Activated T-helper 1 cell treated with anti-CD3 and anti-CD28 coated beads, Interleukin-12 subunit alpha, Interleukin-12 subunit beta, Interleukin-2, Interleukin-4 antibody, amounts not matched to agents 30 ng/mL and 10 ng/mL and 1 ng/mL, durations not matched to agents 14 hours and 24 hours and 36 hours (primary cell): ENCODE results near the gene HECW1. TPM values are rescaled to one million over a fixed set of nuclear protein-coding genes. Genes with fewer than 3 reads are reported as not detected.

Experiments used
- DNase-seq: peaks from one replicate; pipeline ENCODE4 v3.0.0; 2021; ENCODE audit warnings: low spot score
- H3K27ac Mint-ChIP-seq: one replicate; pipeline ENCODE4 v1.8.0; 2021; ENCODE audit warnings: mild to moderate bottlenecking, mixed read lengths
- H3K27me3 Mint-ChIP-seq: one replicate; pipeline ENCODE4 v1.8.0; 2022; ENCODE audit warnings: mild to moderate bottlenecking, moderate library complexity, mixed read lengths; ENCODE audit not compliant: insufficient read depth
- H3K36me3 Mint-ChIP-seq: one replicate; pipeline ENCODE4 v1.8.0; 2021; ENCODE audit warnings: low read depth, mixed read lengths
- H3K4me1 Mint-ChIP-seq: one replicate; pipeline ENCODE4 v1.8.0; 2021; ENCODE audit warnings: low read depth, mixed read lengths
- H3K4me3 Mint-ChIP-seq: one replicate; pipeline ENCODE4 v1.8.0; 2021; ENCODE audit warnings: mild to moderate bottlenecking, moderate library complexity, mixed read lengths
- H3K9me3 Mint-ChIP-seq: one replicate; pipeline ENCODE4 v1.8.0; 2021; ENCODE audit warnings: mixed read lengths
- intact Hi-C: fragments of 100-400 bp; cut with micrococcal nuclease; formaldehyde crosslinking; loops from one replicate; pipeline ENCODE4 v1.15.1; 2024
- total RNA-seq: library from RNA; stranded (reverse); gene quantifications from 2 replicates; pipeline ENCODE4 v1.2.3, GENCODE V29; 2022

The HECW1 gene
- total RNA-seq, 1 donor from 2014 or later, result not detected

GRCh38 chr7:43460733-43461348, 348.4 kb downstream of the HECW1 start:
- Mint-ChIP-seq H3K9me3 (no peaks in the 10 kb centered on the region), H3K4me1 (no peaks in the 10 kb centered on the region), H3K27me3 (peaks cover 11% of the 10 kb centered on the region), H3K4me3 (no peak overlapping the region), H3K36me3 (no peaks in the 10 kb centered on the region), H3K27ac (no peak overlapping the region)
- DNase-seq, result no peak
- intact Hi-C loops, result no loop called here

DNA sequence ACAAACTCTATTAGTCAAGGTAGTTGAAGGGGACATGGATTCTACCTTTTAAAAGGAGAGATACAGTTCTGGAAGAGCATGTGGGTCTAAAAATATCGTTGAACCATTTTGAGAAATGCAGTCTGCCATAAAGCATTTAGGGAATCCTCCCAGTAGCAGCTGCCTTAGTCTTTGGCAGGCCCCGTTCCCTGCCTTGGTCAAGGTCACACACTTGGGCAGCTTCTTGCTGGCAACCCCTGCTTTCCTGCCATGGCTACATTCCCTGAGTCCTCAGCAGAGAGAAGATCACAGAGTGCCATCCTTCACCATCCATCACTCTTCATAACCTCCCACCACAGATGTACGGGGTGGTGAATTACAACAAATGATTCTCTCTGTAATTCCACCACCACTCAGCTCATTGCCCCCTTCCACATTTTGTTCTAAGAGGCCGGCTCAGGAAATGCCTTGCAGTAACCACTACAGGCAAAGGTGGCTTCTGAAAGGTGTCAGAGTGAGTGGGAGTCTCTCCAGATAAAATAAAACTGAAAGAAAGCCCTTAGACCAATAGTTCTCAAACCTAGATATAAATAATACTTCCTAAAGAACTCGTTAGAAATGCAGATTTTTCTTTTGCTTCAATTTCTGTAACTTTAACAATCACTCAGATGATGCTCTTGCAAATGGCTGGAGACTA, 349.0 kb downstream of the HECW1 start:
- H3K4me3 Mint-ChIP-seq, result no peak overlapping the region
- no peak for DNase-seq
- no peaks in the 10 kb centered on the region for H3K36me3 Mint-ChIP-seq
- peaks cover 9% of the 10 kb centered on the region for H3K27me3 Mint-ChIP-seq
- no peak overlapping the region for H3K27ac Mint-ChIP-seq
- no peaks in the 10 kb centered on the region for H3K9me3 Mint-ChIP-seq
- intact Hi-C loops, result no loop called here
- no peaks in the 10 kb centered on the region for H3K4me1 Mint-ChIP-seq

DNA sequence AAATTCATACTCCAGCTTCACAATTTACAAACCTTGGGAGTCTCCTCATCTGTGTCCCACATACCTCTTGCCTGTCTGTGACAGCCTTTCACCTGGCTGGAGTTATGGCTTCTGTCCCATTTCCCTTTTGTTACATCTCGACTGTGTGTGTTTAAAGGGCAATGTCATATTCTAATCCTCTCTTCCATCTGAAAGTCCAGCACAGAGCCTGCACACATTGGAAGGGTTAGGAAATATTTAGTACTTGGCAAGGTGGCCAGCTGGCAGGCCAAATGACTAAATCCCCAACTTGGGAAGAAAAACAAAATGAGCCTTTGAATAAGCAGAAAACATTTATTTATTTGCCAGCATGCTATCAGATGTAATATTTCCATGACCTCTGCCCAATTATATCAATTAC, 350.4 kb downstream of the HECW1 start:
- Mint-ChIP-seq H3K4me1 (no peaks in the 10 kb centered on the region), H3K36me3 (no peaks in the 10 kb centered on the region), H3K9me3 (no peaks in the 10 kb centered on the region), H3K4me3 (no peak overlapping the region), H3K27ac (no peak overlapping the region), H3K27me3 (peaks cover 9% of the 10 kb centered on the region)
- DNase-seq, result no peak
- intact Hi-C loops, result no loop called here

- H3K4me1 Mint-ChIP-seq, result no peaks in the 10 kb centered on the region
- H3K27me3 Mint-ChIP-seq, result peaks cover 6% of the 10 kb centered on the region
- no peak overlapping the region for H3K27ac Mint-ChIP-seq
- intact Hi-C loops, result no loop called here
- H3K36me3 Mint-ChIP-seq, result no peaks in the 10 kb centered on the region
- no peak overlapping the region for H3K4me3 Mint-ChIP-seq
- H3K9me3 Mint-ChIP-seq, result no peaks in the 10 kb centered on the region
- DNase-seq, result no peak
Observed at GRCh38 chr7:43463401-43463980, 351.0 kb downstream of the HECW1 start.

GRCh38 chr7:43465581-43466554, 353.4 kb downstream of the HECW1 start:
- Mint-ChIP-seq H3K9me3 (no peaks in the 10 kb centered on the region), H3K4me3 (no peak overlapping the region), H3K4me1 (no peaks in the 10 kb centered on the region), H3K27me3 (peaks cover 2% of the 10 kb centered on the region), H3K36me3 (no peaks in the 10 kb centered on the region), H3K27ac (no peak overlapping the region)
- intact Hi-C loops, result no loop called here
- no peak for DNase-seq

DNA sequence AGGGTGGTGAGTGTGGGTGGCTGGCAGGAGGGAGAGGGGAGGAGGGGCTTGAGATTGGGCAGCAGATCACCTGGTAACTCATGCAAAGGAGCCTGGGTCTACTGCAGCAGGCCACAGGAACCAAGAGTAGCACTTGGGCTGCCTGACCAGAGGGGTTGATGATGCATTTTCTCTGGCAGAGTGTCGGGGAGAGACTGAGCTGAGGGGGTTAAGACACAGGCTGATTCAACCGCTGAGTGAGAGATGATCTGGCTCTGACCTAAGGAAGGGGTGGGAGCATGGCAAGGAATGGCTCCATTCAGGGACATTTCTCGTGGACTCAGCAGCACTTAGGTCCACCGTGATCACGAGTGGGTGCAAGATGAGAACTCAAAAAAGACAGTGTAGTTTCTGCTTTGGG, 355.0 kb downstream of the HECW1 start:
- Mint-ChIP-seq H3K27me3 (peaks cover 6% of the 10 kb centered on the region), H3K27ac (no peak overlapping the region), H3K36me3 (no peaks in the 10 kb centered on the region), H3K4me1 (no peaks in the 10 kb centered on the region), H3K4me3 (no peak overlapping the region), H3K9me3 (no peaks in the 10 kb centered on the region)
- intact Hi-C loops, result no loop called here
- DNase-seq, result no peak

- H3K4me1 Mint-ChIP-seq, result no peaks in the 10 kb centered on the region
- H3K9me3 Mint-ChIP-seq, result no peaks in the 10 kb centered on the region
Observed at GRCh38 chr7:43467846-43468245, 355.4 kb downstream of the HECW1 start.

GRCh38 chr7:43469051-43469450, 356.6 kb downstream of the HECW1 start:
- no peak overlapping the region for H3K4me3 Mint-ChIP-seq
- intact Hi-C loops, result no loop called here
- DNase-seq, result no peak
- no peaks in the 10 kb centered on the region for H3K4me1 Mint-ChIP-seq
- no peaks in the 10 kb centered on the region for H3K9me3 Mint-ChIP-seq
- no peaks in the 10 kb centered on the region for H3K36me3 Mint-ChIP-seq
- H3K27ac Mint-ChIP-seq, result no peak overlapping the region
- H3K27me3 Mint-ChIP-seq, result peaks cover 8% of the 10 kb centered on the region

More at GRCh38 chr7:43467846-43468245, 355.4 kb downstream of the HECW1 start:
- H3K4me3 Mint-ChIP-seq, result no peak overlapping the region
- DNase-seq, result no peak
- peaks cover 6% of the 10 kb centered on the region for H3K27me3 Mint-ChIP-seq
- H3K27ac Mint-ChIP-seq, result no peak overlapping the region
- intact Hi-C loops, result no loop called here
- no peaks in the 10 kb centered on the region for H3K36me3 Mint-ChIP-seq

- Mint-ChIP-seq H3K4me3 (no peak overlapping the region), H3K4me1 (no peaks in the 10 kb centered on the region), H3K36me3 (no peaks in the 10 kb centered on the region), H3K27me3 (peaks cover 8% of the 10 kb centered on the region), H3K9me3 (no peaks in the 10 kb centered on the region), H3K27ac (no peak overlapping the region)
- intact Hi-C loops, result no loop called here
- DNase-seq, result no peak
Observed at GRCh38 chr7:43470110-43470509, 357.7 kb downstream of the HECW1 start.

DNA sequence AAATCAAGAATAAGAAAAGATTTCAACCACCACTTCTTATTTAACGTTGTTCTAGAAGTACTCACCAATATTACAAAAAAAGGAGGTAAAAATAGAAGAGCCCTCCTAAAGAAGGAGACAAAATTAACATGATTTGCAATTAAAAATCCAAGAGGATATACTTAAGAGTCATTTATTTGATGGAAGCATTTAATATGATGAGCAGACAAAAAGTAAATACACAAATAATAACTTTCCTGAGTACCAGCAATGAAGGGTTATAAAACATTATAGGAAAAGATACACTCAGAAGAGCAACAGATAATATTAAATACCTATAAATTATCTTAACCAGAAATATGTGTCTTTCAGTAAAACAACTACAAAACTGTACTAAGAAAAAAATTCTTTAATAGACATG, 363.5 kb downstream of the HECW1 start:
- DNase-seq, result no peak
- Mint-ChIP-seq H3K27me3 (peaks cover 11% of the 10 kb centered on the region), H3K9me3 (no peaks in the 10 kb centered on the region), H3K27ac (no peak overlapping the region), H3K4me3 (no peak overlapping the region), H3K4me1 (no peaks in the 10 kb centered on the region), H3K36me3 (no peaks in the 10 kb centered on the region)
- intact Hi-C loops, result no loop called here

DNA sequence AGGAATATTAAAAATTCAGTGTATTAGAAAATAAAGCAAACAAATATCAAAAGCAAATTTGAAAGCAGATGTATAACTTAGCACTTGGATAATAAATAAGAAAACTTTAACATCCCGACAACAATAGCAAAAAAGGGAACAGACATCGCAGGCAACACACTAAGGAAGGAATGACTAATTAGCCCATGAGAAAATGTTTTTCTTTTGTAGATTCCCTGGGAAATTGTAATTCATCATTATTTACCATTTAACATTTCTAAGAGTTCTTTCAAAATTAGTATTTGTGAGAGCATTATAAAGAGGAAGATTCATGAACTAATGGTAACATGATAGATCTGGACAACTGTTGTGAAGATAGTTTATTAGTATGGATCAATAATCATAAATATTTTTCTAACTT, 364.4 kb downstream of the HECW1 start:
- DNase-seq, result no peak
- Mint-ChIP-seq H3K36me3 (no peaks in the 10 kb centered on the region), H3K27ac (no peak overlapping the region), H3K4me1 (no peaks in the 10 kb centered on the region), H3K27me3 (peaks cover 8% of the 10 kb centered on the region), H3K4me3 (no peak overlapping the region), H3K9me3 (no peaks in the 10 kb centered on the region)
- intact Hi-C loops, result no loop called here

- intact Hi-C loops, result no loop called here
- no peak for DNase-seq
- no peak overlapping the region for H3K27ac Mint-ChIP-seq
- no peaks in the 10 kb centered on the region for H3K36me3 Mint-ChIP-seq
- peaks cover 16% of the 10 kb centered on the region for H3K27me3 Mint-ChIP-seq
- H3K4me1 Mint-ChIP-seq, result no peaks in the 10 kb centered on the region
- H3K4me3 Mint-ChIP-seq, result no peak overlapping the region
- no peaks in the 10 kb centered on the region for H3K9me3 Mint-ChIP-seq
Observed at GRCh38 chr7:43479042-43479441, 366.6 kb downstream of the HECW1 start.

GRCh38 chr7:43479543-43479942, 367.1 kb downstream of the HECW1 start:
- no peak for DNase-seq
- Mint-ChIP-seq H3K27me3 (peaks cover 18% of the 10 kb centered on the region), H3K9me3 (no peaks in the 10 kb centered on the region), H3K4me1 (no peaks in the 10 kb centered on the region), H3K36me3 (no peaks in the 10 kb centered on the region), H3K4me3 (no peak overlapping the region), H3K27ac (no peak overlapping the region)
- intact Hi-C loops, result no loop called here
